ENCODE results near the gene TNFRSF17. TPM values are rescaled to one million over a fixed set of nuclear protein-coding genes. Genes with fewer than 3 reads are reported as not detected.

The TNFRSF17 gene
- polyA plus RNA-seq, 3 donors, result 0.26 TPM; not detected in 2

DNA sequence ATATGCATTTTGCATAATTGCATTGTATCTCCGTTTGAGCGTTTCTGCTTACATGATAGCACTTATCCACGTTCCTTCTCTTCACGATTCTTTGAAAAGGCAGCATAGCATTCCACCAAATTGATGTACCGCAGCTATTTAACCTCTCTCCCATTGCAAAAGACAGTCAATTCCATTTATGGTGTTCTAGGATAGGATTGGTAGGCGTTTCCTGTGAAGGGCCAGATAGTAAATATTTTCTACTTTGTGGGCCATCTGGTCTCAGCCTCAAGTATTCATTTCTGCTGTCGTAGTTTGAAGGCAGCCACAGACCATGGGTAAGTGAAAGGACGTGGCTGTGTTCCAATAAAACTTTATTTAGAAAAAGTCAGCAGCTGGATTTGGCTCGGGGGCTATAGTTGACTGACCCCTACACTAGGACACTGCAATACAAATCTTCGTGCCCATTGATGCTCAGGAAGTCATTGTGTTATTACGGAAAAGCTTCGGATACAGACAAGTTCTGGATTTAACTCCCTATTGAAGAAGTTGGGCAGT, 21.6 kb downstream of the TNFRSF17 start:
- Histone ChIP-seq H3K27me3 (ENCODE audit: control insufficient read depth in 2 of 2, insufficient read depth in 2 of 2, low read length in 2 of 2) (no peaks in the 10 kb centered on the region), H3K36me3 (replicated peaks in 1 of 2; ENCODE audit: control insufficient read depth in 1 of 2, insufficient read depth in 2 of 2, low read length in 2 of 2) (peaks cover 4 to 30% of the 10 kb centered on the region in 2 donors), H2AFZ (ENCODE audit: insufficient read depth, low read depth, low read length, poor library complexity, severe bottlenecking) (no peak overlapping the region), H4K20me1 (ENCODE audit: insufficient read depth, low read length) (peaks cover 56% of the 10 kb centered on the region), H3K9me3 (replicated peaks in 1 of 2; ENCODE audit: control insufficient read depth in 1 of 2, insufficient read depth in 1 of 2, low read length in 2 of 2) (no peaks in the 10 kb centered on the region), H3K4me3 (replicated peaks in 1 of 3; ENCODE audit: low read depth in 2 of 3, low read length in 3 of 3) (no peak overlapping the region), H3K79me2 (ENCODE audit: insufficient read depth, low read length) (peaks cover 99% of the 10 kb centered on the region), H3K4me2 (replicated peaks; ENCODE audit: extremely low read depth, low read length, poor library complexity, severe bottlenecking) (no peak overlapping the region), H3K27ac (ENCODE audit: low read depth in 1 of 2, low read length in 2 of 2) (no peak overlapping the region), H3K4me1 (ENCODE audit: control insufficient read depth in 1 of 2, insufficient read depth in 2 of 2, low read length in 2 of 2) (peaks cover 19 to 29% of the 10 kb centered on the region in 2 donors), H3K9ac (ENCODE audit: insufficient read depth, low read length, poor library complexity, severe bottlenecking) (no peak overlapping the region)
- H3K4me3 Mint-ChIP-seq, result no peak overlapping the region
- no peak overlapping the region for H3K27ac Mint-ChIP-seq
- no peaks in the 10 kb centered on the region for H3K9me3 Mint-ChIP-seq
- DNase-seq, result no peak
- intact Hi-C loops (cut with micrococcal nuclease), result no loop called here
- peaks cover 35% of the 10 kb centered on the region for H3K4me1 Mint-ChIP-seq
- no peak for TF ChIP-seq CTCF (IDR thresholded peaks at IDR 0.05)
- WGBS (ENCODE audit: insufficient coverage), result 100% methylated on average over 7 of the region's 12 CpGs
- H3K27me3 Mint-ChIP-seq (ENCODE audit: low read depth in 3 of 3), result peaks cover 0 to 1% (median 0%) of the 10 kb centered on the region in 3 donors
- peaks cover 11 to 24% of the 10 kb centered on the region in 2 donors for H3K36me3 Mint-ChIP-seq

- Mint-ChIP-seq H3K9me3 (no peaks in the 10 kb centered on the region), H3K4me3 (no peak overlapping the region), H3K27ac (peak overlapping the region in 4 of 7 donors; percentile 61 to 82 (median 70)), H3K27me3 (ENCODE audit: low read depth in 3 of 3) (peaks cover 0 to 1% (median 0%) of the 10 kb centered on the region in 3 donors), H3K4me1 (peaks cover 52% of the 10 kb centered on the region), H3K36me3 (peaks cover 11 to 28% of the 10 kb centered on the region in 2 donors)
- no peak for DNase-seq
- H3K4me1 ChIP-seq (ENCODE audit: control insufficient read depth in 1 of 2, insufficient read depth in 2 of 2, low read length in 2 of 2), result peaks cover 37 to 48% of the 10 kb centered on the region in 2 donors
- WGBS (ENCODE audit: insufficient coverage), result 43% methylated on average over 2 of the region's 5 CpGs
- no peak overlapping the region for H3K4me2 ChIP-seq (replicated peaks; ENCODE audit: extremely low read depth, low read length, poor library complexity, severe bottlenecking)
- no peak overlapping the region for H3K9ac ChIP-seq (ENCODE audit: insufficient read depth, low read length, poor library complexity, severe bottlenecking)
- H3K79me2 ChIP-seq (ENCODE audit: insufficient read depth, low read length), result peaks cover 99% of the 10 kb centered on the region
- H3K27ac ChIP-seq (ENCODE audit: low read depth in 1 of 2, low read length in 2 of 2), result peak overlapping the region in 1 of 2 donors; percentile 59
- no peak overlapping the region for H2AFZ ChIP-seq (ENCODE audit: insufficient read depth, low read depth, low read length, poor library complexity, severe bottlenecking)
- TF ChIP-seq CTCF (IDR thresholded peaks at IDR 0.05), result no peak
- H4K20me1 ChIP-seq (ENCODE audit: insufficient read depth, low read length), result peaks cover 37% of the 10 kb centered on the region
- H3K27me3 ChIP-seq (ENCODE audit: control insufficient read depth in 2 of 2, insufficient read depth in 2 of 2, low read length in 2 of 2), result no peaks in the 10 kb centered on the region
- no peaks in the 10 kb centered on the region for H3K9me3 ChIP-seq (replicated peaks in 1 of 2; ENCODE audit: control insufficient read depth in 1 of 2, insufficient read depth in 1 of 2, low read length in 2 of 2)
- H3K4me3 ChIP-seq (replicated peaks in 1 of 3; ENCODE audit: low read depth in 2 of 3, low read length in 3 of 3), result no peak overlapping the region
- intact Hi-C loops (cut with micrococcal nuclease), result no loop called here
- peaks cover 4 to 28% of the 10 kb centered on the region in 2 donors for H3K36me3 ChIP-seq (replicated peaks in 1 of 2; ENCODE audit: control insufficient read depth in 1 of 2, insufficient read depth in 2 of 2, low read length in 2 of 2)
Observed at GRCh38 chr16:11988258-11988978, 23.4 kb downstream of the TNFRSF17 start.

Data from CD14-positive monocyte (primary cell).